Spleen (tissue), 11 donors: ENCODE measurements around the gene FOXK2. TPM values are rescaled to one million over a fixed set of nuclear protein-coding genes. Genes with fewer than 3 reads are reported as not detected.
"Not testable (repeated sequence)": the region's sequence is repeated elsewhere in the genome, so short reads cannot be mapped to it uniquely, and the experiment has no call there.

Experiments
- DNase-seq: peaks from one replicate; pipeline ENCODE4 v3.0.0-alpha.2; 2020
- H3K27ac ChIP-seq, 8 donors: fragments of 200-600 bp; sonication (generic) in 7 of 8; 1 replicate in 4 of 8; 2 replicates in 4 of 8; pipeline versions ENCODE4 v1.5.0 to v1.8.0; 2016 to 2021; ENCODE audit warnings: inconsistent platforms in 4 of 8, mild to moderate bottlenecking in 4 of 8, moderate library complexity in 1 of 8
- H3K27me3 ChIP-seq, 7 donors: fragments of 200-600 bp; sonication (generic) in 6 of 7; replicated peaks in 1 of 7; 1 replicate in 4 of 7; 2 replicates in 3 of 7; pipeline versions ENCODE4 v1.5.0 to v1.8.0; 2016 to 2021; ENCODE audit warnings: inconsistent platforms in 3 of 7, mild to moderate bottlenecking in 1 of 7
- H3K36me3 ChIP-seq, 6 donors: fragments of 200-600 bp; sonication (generic) in 5 of 6; 1 replicate in 4 of 6; 2 replicates in 2 of 6; pipeline versions ENCODE4 v1.5.0 to v1.8.0; 2016 to 2021; ENCODE audit warnings: inconsistent platforms in 2 of 6
- H3K4me1 ChIP-seq, 6 donors: fragments of 200-600 bp; sonication (generic) in 5 of 6; 1 replicate in 3 of 6; 2 replicates in 3 of 6; pipeline versions ENCODE4 v1.5.0 to v1.8.0; 2016 to 2021; ENCODE audit warnings: inconsistent platforms in 3 of 6
- H3K4me3 ChIP-seq, 8 donors: fragments of 200-600 bp; sonication (generic) in 7 of 8; 1 replicate in 4 of 8; 2 replicates in 4 of 8; pipeline versions ENCODE4 v1.5.0 to v1.8.0; 2016 to 2021; ENCODE audit warnings: inconsistent platforms in 4 of 8, mild to moderate bottlenecking in 4 of 8, moderate library complexity in 2 of 8
- H3K9me3 ChIP-seq, 8 donors: fragments of 200-600 bp; sonication (generic) in 7 of 8; 1 replicate in 4 of 8; 2 replicates in 4 of 8; pipeline versions ENCODE4 v1.5.0 to v1.8.0; 2016 to 2021; ENCODE audit warnings: inconsistent platforms in 4 of 8
- POLR2A ChIP-seq, 3 donors: fragments of 450-650 bp; IDR thresholded peaks; one replicate each; pipeline ENCODE4 v1.5.1; 2017; ENCODE audit warnings: antibody characterized with exemption in 3 of 3, mild to moderate bottlenecking in 1 of 3
- POLR2AphosphoS5 ChIP-seq, 3 donors: sonication (generic); formaldehyde crosslinking; IDR thresholded peaks; one replicate each; pipeline ENCODE4 v1.5.1; 2017; ENCODE audit warnings: antibody characterized with exemption in 3 of 3
- WGBS, 5 donors: extraction: QIAGEN DNeasy Blood & Tissue Kit in 3 of 5; methylation state at CpG; one replicate each; pipeline versions ENCODE4 v1.1.5 to v1.1.7; 2013 to 2018; 5-methylcytosine and 5-hydroxymethylcytosine counted together
- intact Hi-C: fragments of 100-400 bp; cut with DNase I; formaldehyde crosslinking; loops from one replicate; pipeline ENCODE4 v1.15.0; 2023; ENCODE audit warnings: low total_unique reads
- polyA plus RNA-seq, 3 donors: library from polyadenylated mRNA; stranded (reverse); fragments of 200-250 nt; gene quantifications; one replicate each; pipeline ENCODE4 v1.2.1, GENCODE V29; 2013
- total RNA-seq, 7 donors: library from RNA; depleted of rRNA in 3 of 7; stranded (reverse); fragments of >200 nt in 3 of 7; fragmentation: NEBNext Ultra II Directional in 4 of 7; extraction: Animal tissue kit (Norgen Biotek cat#: 25700) in 4 of 7; gene quantifications; one replicate each; pipeline versions ENCODE4 v1.1.0 to v1.2.1, GENCODE V29; 2016 to 2021
- TF ChIP-seq, protein P1 (sequence below), 11 experiments: fragments of 200-600 bp in 7 of 11; fragments of 450-650 bp in 4 of 11; sonication (generic) in 4 of 11; IDR thresholded peaks in 8 of 11; conservative IDR thresholded peaks in 3 of 11; 1 replicate in 7 of 11; 2 replicates in 4 of 11; pipeline versions ENCODE4 v1.4.0 to v1.8.0; 2016 to 2021; ENCODE audit warnings: antibody characterized with exemption in 11 of 11, inconsistent platforms in 4 of 11, mild to moderate bottlenecking in 1 of 11
- donor health status: healthy with polysubstance abuse.
- donor health status: DM: no; HTN: no; CAD: no; lungs with moderate emphysema.
- donor health status: DM: no; HTN: no; CAD: no.
- donor health status: Bipolar disorder and iron deficiency.
- donor health status: healthy.
- donor health status: DM: no; HTN: no; CAD: no.
- donor health status: DM: yes; HTN: yes; CAD: no.

The FOXK2 gene
- total and polyA plus RNA-seq, 10 donors = 10.4 to 55.1 (median 45.2) TPM

DNA sequence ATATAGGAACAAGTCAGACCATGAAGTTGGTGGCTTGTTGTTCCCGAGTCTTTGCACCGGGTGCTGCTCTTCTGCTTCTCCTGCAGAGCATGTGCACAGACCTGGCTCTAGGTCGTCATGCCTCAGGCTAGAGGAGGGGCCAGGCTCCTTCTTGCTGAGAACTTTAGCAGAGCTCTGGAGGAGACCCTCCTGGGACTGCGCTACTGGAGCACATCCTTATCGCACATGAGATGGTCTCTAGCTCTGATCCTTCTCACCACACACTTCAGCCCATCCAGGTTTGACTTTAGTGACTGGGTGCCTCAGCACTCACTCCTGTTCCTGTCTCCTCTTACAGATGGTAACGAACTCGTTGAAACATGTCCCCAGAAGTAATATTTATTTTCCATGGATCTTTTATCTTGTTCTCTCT, 14.9 kb downstream of the FOXK2 start:
- intact Hi-C loops = no loop called here
- no peak overlapping the region for H3K4me3 ChIP-seq
- H3K4me1 ChIP-seq = peaks cover 37 to 100% (median 82%) of the 10 kb centered on the region in 6 donors
- no peaks in the 10 kb centered on the region for H3K36me3 ChIP-seq
- no peaks in the 10 kb centered on the region for H3K9me3 ChIP-seq
- TF ChIP-seq POLR2AphosphoS5 (IDR thresholded peaks at IDR 0.05) = no peak
- H3K27ac ChIP-seq = no peak overlapping the region
- H3K27me3 ChIP-seq = no peaks in the 10 kb centered on the region
- no peak for DNase-seq
- 78 to 87% (median 84%) methylated on average over 7 of the region's 7 CpGs for WGBS, 5 donors

DNA sequence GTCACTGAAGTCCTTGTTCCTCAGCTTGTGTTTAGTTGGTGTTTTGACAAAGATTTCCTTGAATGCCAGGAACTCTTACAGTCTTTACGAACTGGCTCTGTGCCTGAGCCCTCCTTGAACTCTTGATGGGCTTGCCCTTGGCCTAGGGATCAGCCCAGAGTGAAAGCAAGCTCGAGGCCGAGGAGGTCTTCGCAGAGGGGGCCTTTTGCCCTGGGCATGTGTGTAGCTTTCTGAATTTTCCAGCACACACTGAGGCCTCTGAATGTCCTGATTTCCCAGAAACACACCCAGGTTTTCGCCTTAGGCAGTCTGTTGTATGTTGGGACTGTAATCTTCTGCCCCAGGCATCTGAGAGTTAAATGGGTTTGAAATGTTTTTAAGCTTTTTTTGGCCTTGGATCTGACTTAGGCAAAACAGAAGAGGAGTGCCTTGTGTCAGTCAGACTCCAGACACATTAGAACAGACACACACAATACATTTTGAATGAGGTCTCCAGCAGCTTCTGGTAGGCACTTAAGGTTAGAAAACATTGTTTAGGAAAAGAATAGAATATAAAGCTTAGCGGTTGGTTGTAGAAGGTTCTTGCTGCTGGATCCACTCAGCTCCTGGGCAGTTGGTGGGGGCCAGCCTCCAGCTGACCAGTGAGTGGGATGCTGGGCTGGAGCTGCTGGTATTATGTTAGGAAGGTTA, 17.1 kb downstream of the FOXK2 start:
- DNase-seq = no peak
- no peak overlapping the region for H3K4me3 ChIP-seq
- intact Hi-C loops = no loop called here

DNA sequence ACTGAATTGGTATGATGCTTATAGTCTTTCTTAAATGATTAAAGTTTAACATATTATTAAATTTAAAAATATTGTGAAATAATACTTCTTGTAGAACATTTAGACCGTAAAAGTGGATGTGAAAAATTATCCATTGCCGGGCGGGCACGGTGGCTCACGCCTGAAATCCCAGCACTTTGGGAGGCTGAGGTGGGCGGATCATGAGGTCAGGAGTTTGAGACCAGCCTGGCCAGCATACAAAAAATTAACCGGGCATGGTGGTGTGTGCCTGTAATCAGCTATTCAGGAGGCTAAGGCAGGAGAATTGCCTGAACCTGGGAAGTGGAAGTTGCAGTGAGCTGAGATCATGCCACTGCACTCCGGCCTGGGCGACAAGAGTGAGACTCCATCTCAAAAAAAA, 17.7 kb downstream of the FOXK2 start:
- H3K27me3 ChIP-seq, H3K4me3 ChIP-seq, H3K36me3 ChIP-seq, H3K9me3 ChIP-seq, intact Hi-C loops, DNase-seq: not testable (repeated sequence)
- Histone ChIP-seq H3K4me1 (peaks cover 26 to 96% (median 76%) of the 10 kb centered on the region in 6 donors), H3K27ac (peak overlapping the region in 7 of 8 donors; percentile 70 to 84 (median 77))
- WGBS, 5 donors = 75 to 93% (median 81%) methylated on average over 9 of the region's 9 CpGs

More for the DNA sequence above, 17.1 kb downstream of the FOXK2 start:
- Histone ChIP-seq H3K27me3 (no peaks in the 10 kb centered on the region), H3K27ac (peak overlapping the region in 7 of 8 donors; percentile 70 to 84 (median 77)), H3K9me3 (no peaks in the 10 kb centered on the region), H3K4me1 (peaks cover 26 to 97% (median 81%) of the 10 kb centered on the region in 6 donors), H3K36me3 (no peaks in the 10 kb centered on the region)
- TF ChIP-seq POLR2A (IDR thresholded peaks at IDR 0.05) (no peak), POLR2AphosphoS5 (IDR thresholded peaks at IDR 0.05) (peak in 2 of 3 donors; percentile 68 to 73)
- TF ChIP-seq, protein P1, sequence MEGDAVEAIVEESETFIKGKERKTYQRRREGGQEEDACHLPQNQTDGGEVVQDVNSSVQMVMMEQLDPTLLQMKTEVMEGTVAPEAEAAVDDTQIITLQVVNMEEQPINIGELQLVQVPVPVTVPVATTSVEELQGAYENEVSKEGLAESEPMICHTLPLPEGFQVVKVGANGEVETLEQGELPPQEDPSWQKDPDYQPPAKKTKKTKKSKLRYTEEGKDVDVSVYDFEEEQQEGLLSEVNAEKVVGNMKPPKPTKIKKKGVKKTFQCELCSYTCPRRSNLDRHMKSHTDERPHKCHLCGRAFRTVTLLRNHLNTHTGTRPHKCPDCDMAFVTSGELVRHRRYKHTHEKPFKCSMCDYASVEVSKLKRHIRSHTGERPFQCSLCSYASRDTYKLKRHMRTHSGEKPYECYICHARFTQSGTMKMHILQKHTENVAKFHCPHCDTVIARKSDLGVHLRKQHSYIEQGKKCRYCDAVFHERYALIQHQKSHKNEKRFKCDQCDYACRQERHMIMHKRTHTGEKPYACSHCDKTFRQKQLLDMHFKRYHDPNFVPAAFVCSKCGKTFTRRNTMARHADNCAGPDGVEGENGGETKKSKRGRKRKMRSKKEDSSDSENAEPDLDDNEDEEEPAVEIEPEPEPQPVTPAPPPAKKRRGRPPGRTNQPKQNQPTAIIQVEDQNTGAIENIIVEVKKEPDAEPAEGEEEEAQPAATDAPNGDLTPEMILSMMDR (IDR thresholded peaks at IDR 0.05 in 8 of 11, conservative IDR thresholded peaks at IDR 0.05 in 3 of 11) = no peak
- WGBS, 5 donors = 51 to 62% (median 53%) methylated on average over 6 of the region's 6 CpGs

DNA sequence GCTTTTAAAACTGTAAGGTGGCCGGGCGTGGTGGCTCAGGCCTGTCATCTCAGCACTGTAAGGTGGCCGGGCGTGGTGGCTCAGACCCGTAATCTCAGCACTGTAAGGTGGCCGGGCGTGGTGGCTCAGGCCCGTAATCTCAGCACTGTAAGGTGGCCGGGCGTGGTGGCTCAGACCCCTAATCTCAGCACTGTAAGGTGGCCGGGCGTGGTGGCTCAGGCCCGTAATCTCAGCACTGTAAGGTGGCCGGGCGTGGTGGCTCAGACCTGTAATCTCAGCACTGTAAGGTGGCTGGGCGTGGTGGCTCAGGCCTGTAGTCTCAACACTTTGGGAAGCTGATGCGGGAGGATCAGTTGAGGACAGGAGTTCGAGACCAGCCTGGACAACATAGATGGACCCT, 19.5 kb downstream of the FOXK2 start:
- DNase-seq, H3K36me3 ChIP-seq, H3K9me3 ChIP-seq, H3K4me3 ChIP-seq, H3K27me3 ChIP-seq, intact Hi-C loops, H3K27ac ChIP-seq: not testable (repeated sequence)
- whole genome bisulfite sequencing, 5 donors = 85 to 94% (median 89%) methylated on average over 14 to 18 of the region's 18 CpGs
- peaks cover 30 to 96% (median 70%) of the 10 kb centered on the region in 6 donors for H3K4me1 ChIP-seq

DNA sequence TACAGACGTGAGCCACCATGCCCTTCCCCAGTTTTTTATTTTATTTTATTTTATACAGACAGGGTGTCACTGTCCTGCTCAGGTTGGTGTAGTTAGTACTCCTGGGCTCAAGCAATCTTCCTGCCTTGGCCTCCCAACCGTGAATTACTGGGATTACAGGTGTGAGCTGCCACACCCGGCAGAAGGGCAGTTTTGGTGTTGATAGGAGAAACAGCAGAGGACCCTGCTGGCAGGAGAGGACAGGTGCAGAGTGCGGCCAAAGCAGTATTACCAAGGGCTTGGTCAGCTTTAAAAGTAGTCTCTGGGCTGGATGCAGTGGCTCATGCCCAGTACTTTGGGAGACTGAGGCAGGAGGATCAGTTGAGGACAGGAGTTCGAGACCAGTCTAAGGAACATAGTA, 22.9 kb downstream of the FOXK2 start:
- WGBS, 5 donors = 92 to 97% (median 96%) methylated on average over 5 of the region's 5 CpGs
- H3K4me1 ChIP-seq = peaks cover 12 to 96% (median 58%) of the 10 kb centered on the region in 6 donors
- H3K27me3 ChIP-seq = no peaks in the 10 kb centered on the region
- no peak overlapping the region for H3K4me3 ChIP-seq
- TF ChIP-seq, protein P1 (IDR thresholded peaks at IDR 0.05 in 8 of 11, conservative IDR thresholded peaks at IDR 0.05 in 3 of 11) = no peak
- no peaks in the 10 kb centered on the region for H3K9me3 ChIP-seq
- no peaks in the 10 kb centered on the region for H3K36me3 ChIP-seq
- DNase-seq = no peak
- intact Hi-C loops = no loop called here
- H3K27ac ChIP-seq = no peak overlapping the region
